H9 (cell line): ENCODE data around the gene PPM1H. TPM values are rescaled to one million over a fixed set of nuclear protein-coding genes. Genes with fewer than 3 reads are reported as not detected.

Experiments used
- DNase-seq: peaks from one replicate; pipeline ENCODE4 v3.0.0-alpha.2; 2017
- H2AFZ ChIP-seq: one replicate; pipeline ENCODE4 v1.6.1; 2013; ENCODE audit warnings: mild to moderate bottlenecking, low read length, control low read depth, moderate library complexity
- H2AK5ac ChIP-seq: 2 replicates; pipeline ENCODE4 v1.6.1; 2013; ENCODE audit warnings: low read length, control low read depth, mixed read lengths; ENCODE audit not compliant: insufficient read length
- H2BK120ac ChIP-seq: one replicate; pipeline ENCODE4 v1.6.1; 2013; ENCODE audit warnings: low read depth, mild to moderate bottlenecking, low read length, control low read depth, inconsistent platforms; ENCODE audit not compliant: poor library complexity, severe bottlenecking
- H2BK12ac ChIP-seq: 2 replicates; pipeline ENCODE4 v1.6.1; 2013; ENCODE audit warnings: low read length, control low read depth, mixed read lengths, low read depth; ENCODE audit not compliant: insufficient read length
- H2BK15ac ChIP-seq: 2 replicates; pipeline ENCODE4 v1.6.1; 2013; ENCODE audit warnings: low read depth, low read length, control low read depth
- H2BK20ac ChIP-seq: one replicate; pipeline ENCODE4 v1.6.1; 2013; ENCODE audit warnings: low read depth, mild to moderate bottlenecking, low read length, control low read depth, inconsistent platforms; ENCODE audit not compliant: poor library complexity, severe bottlenecking
- H2BK5ac ChIP-seq: 2 replicates; pipeline ENCODE4 v1.6.1; 2013; ENCODE audit warnings: low read length, control low read depth, mixed read lengths; ENCODE audit not compliant: insufficient read length
- H3K14ac ChIP-seq: 2 replicates; pipeline ENCODE4 v1.6.1; 2013; ENCODE audit warnings: low read length, control low read depth; ENCODE audit not compliant: insufficient read depth
- H3K18ac ChIP-seq: 2 replicates; pipeline ENCODE4 v1.6.1; 2013; ENCODE audit warnings: low read depth, mild to moderate bottlenecking, mixed read lengths, low read length, control low read depth; ENCODE audit not compliant: insufficient read length
- H3K23ac ChIP-seq: 2 replicates; pipeline ENCODE4 v1.6.1; 2013; ENCODE audit warnings: low read length, control low read depth, mixed read lengths, low read depth; ENCODE audit not compliant: insufficient read length
- H3K23me2 ChIP-seq: 2 replicates; pipeline ENCODE4 v1.6.1; 2013; ENCODE audit warnings: low read depth, mild to moderate bottlenecking, mixed read lengths, low read length, control low read depth; ENCODE audit not compliant: insufficient read length, poor library complexity, severe bottlenecking
- H3K27ac ChIP-seq: 2 replicates; pipeline ENCODE4 v1.5.1; 2013; ENCODE audit warnings: low read length, control low read depth, mixed read lengths, low read depth; ENCODE audit not compliant: insufficient read length
- H3K27me3 ChIP-seq: 2 replicates; pipeline ENCODE4 v1.6.1; 2013; ENCODE audit warnings: low read length, control low read depth, inconsistent platforms; ENCODE audit not compliant: insufficient read depth
- H3K4ac ChIP-seq: 2 replicates; pipeline ENCODE4 v1.6.1; 2013; ENCODE audit warnings: low read depth, mild to moderate bottlenecking, control low read depth, inconsistent platforms, low read length, moderate library complexity
- H3K4me1 ChIP-seq: 2 replicates; pipeline ENCODE4 v1.6.1; 2013; ENCODE audit warnings: low read length, control low read depth, inconsistent platforms; ENCODE audit not compliant: insufficient read depth
- H3K4me2 ChIP-seq: 2 replicates; pipeline ENCODE4 v1.6.1; 2013; ENCODE audit warnings: low read length, control low read depth, mixed read lengths; ENCODE audit not compliant: insufficient read length, insufficient read depth
- H3K56ac ChIP-seq: 2 replicates; pipeline ENCODE4 v1.6.1; 2013; ENCODE audit warnings: low read depth, mild to moderate bottlenecking, mixed read lengths, low read length, control low read depth; ENCODE audit not compliant: insufficient read length
- H3K79me1 ChIP-seq: 2 replicates; pipeline ENCODE4 v1.6.1; 2013; ENCODE audit warnings: low read depth, mild to moderate bottlenecking, moderate library complexity, low read length, control low read depth, inconsistent platforms; ENCODE audit not compliant: insufficient read depth, poor library complexity, severe bottlenecking
- H3K79me2 ChIP-seq: 2 replicates; pipeline ENCODE4 v1.6.1; 2013; ENCODE audit warnings: low read length, control low read depth, inconsistent platforms; ENCODE audit not compliant: insufficient read depth
- H3K9ac ChIP-seq: 2 replicates; pipeline ENCODE4 v1.6.1; 2013; ENCODE audit warnings: low read length, control low read depth, mixed read lengths; ENCODE audit not compliant: insufficient read length; ENCODE audit errors: extremely low read depth
- H3K9me3 ChIP-seq: one replicate; pipeline ENCODE4 v1.6.1; 2013; ENCODE audit warnings: low read depth, low read length, inconsistent platforms; ENCODE audit not compliant: control insufficient read depth
- H3T11ph ChIP-seq: one replicate; pipeline ENCODE4 v1.6.1; 2013; ENCODE audit warnings: mild to moderate bottlenecking, low read length, control low read depth, inconsistent platforms
- H4K20me1 ChIP-seq: one replicate; pipeline ENCODE4 v1.6.1; 2013; ENCODE audit not compliant: control insufficient read depth, insufficient read length, insufficient read depth
- H4K5ac ChIP-seq: 2 replicates; pipeline ENCODE4 v1.6.1; 2013; ENCODE audit warnings: low read depth, mild to moderate bottlenecking, mixed read lengths, low read length, control low read depth; ENCODE audit not compliant: insufficient read length
- H4K8ac ChIP-seq: replicated peaks from 2 replicates; pipeline ENCODE4 v1.6.1; 2013; ENCODE audit warnings: low read length, control low read depth, mixed read lengths, low read depth; ENCODE audit not compliant: insufficient read length
- H4K91ac ChIP-seq: 2 replicates; pipeline ENCODE4 v1.6.1; 2013; ENCODE audit warnings: low read depth, mild to moderate bottlenecking, moderate library complexity, mixed read lengths, low read length, control low read depth; ENCODE audit not compliant: insufficient read length
- H3K27ac Mint-ChIP-seq, 3 experiments: 2 replicates in 2 of 3; 3 replicates in 1 of 3; pipeline ENCODE4 v1.8.0; 2020 to 2021; ENCODE audit warnings: mixed read lengths in 3 of 3, mild to moderate bottlenecking in 1 of 3, moderate library complexity in 1 of 3
- H3K27me3 Mint-ChIP-seq: 2 replicates; pipeline ENCODE4 v1.8.0; 2021; ENCODE audit warnings: low read depth, mild to moderate bottlenecking, moderate library complexity, mixed read lengths
- H3K36me3 Mint-ChIP-seq, 3 experiments: 2 replicates in 2 of 3; 3 replicates in 1 of 3; pipeline ENCODE4 v1.8.0; 2020 to 2021; ENCODE audit warnings: low read depth in 3 of 3, mixed read lengths in 3 of 3; ENCODE audit not compliant: insufficient read depth in 1 of 3
- H3K4me1 Mint-ChIP-seq, 2 experiments: 2 replicates each; pipeline ENCODE4 v1.8.0; 2020; ENCODE audit warnings: mixed read lengths in 2 of 2
- H3K4me3 Mint-ChIP-seq, 2 experiments: 2 replicates in 1 of 2; 3 replicates in 1 of 2; pipeline ENCODE4 v1.8.0; 2020 to 2021; ENCODE audit warnings: mild to moderate bottlenecking in 2 of 2, mixed read lengths in 2 of 2, moderate library complexity in 1 of 2
- H3K9me3 Mint-ChIP-seq, 2 experiments: 2 replicates in 1 of 2; 3 replicates in 1 of 2; pipeline ENCODE4 v1.8.0; 2020; ENCODE audit warnings: mild to moderate bottlenecking in 2 of 2, mixed read lengths in 2 of 2, moderate library complexity in 1 of 2
- WGBS: extraction: QIAGEN DNeasy Blood & Tissue Kit; methylation state at CpG from one replicate; pipeline ENCODE4 v1.1.7; 2013; ENCODE audit warnings: missing lambda C conversion rate, low lambda C conversion rate, mixed read lengths; ENCODE audit not compliant: insufficient read length; ENCODE audit errors: extremely low coverage; 5-methylcytosine and 5-hydroxymethylcytosine counted together
- total RNA-seq: library from RNA; stranded (reverse); gene quantifications from 2 replicates; pipeline ENCODE4 v1.2.1, GENCODE V29; 2021
- TF ChIP-seq, protein P1 (sequence below): fragments of 200-600 bp; sonication (generic); conservative IDR thresholded peaks from 3 replicates; pipeline ENCODE4 v1.8.0; 2021; ENCODE audit warnings: antibody characterized with exemption, mild to moderate bottlenecking

Gene PPM1H
- total RNA-seq, 1 experiment from 2014 or later: 22.1 TPM

DNA sequence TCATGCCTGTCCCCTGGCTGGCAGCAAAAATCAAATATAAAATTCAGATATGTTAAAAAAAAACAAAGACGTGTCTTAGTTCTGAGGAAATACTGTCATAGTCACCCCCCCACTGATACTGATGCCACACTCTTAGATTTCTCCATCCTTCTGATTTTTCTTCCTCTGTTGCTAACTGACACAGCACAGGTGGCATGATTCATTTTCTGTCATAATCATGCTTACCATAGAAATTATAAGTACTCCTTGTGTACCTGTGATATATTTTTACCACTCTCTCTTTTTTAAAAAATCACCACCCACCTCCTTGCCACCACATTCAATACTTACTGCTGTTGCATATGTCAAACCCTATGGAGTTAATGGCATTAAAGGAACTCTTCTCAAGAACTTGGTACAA lies 209.2 kb downstream of the PPM1H start:
- H4K20me1 ChIP-seq: no peaks in the 10 kb centered on the region
- H3K4me1 ChIP-seq: peaks cover 22% of the 10 kb centered on the region; the same call in 1 of the 2 replicates
- no peak overlapping the region for H3K4ac ChIP-seq
- no peak overlapping the region for H2AK5ac ChIP-seq
- no peak overlapping the region for H3K18ac ChIP-seq
- Mint-ChIP-seq H3K4me1 (peaks cover 62 to 64% of the 10 kb centered on the region in 2 experiments), H3K9me3 (no peaks in the 10 kb centered on the region), H3K27ac (peak overlapping the region in 1 of 3 experiments; percentile 79; a peak in 3 of 7 replicates), H3K27me3 (no peaks in the 10 kb centered on the region), H3K36me3 (no peaks in the 10 kb centered on the region; a peak in 2 of 7 replicates), H3K4me3 (no peak overlapping the region)
- no peaks in the 10 kb centered on the region for H3K9me3 ChIP-seq
- no peak overlapping the region for H3K14ac ChIP-seq
- H4K91ac ChIP-seq: no peak overlapping the region
- no peak overlapping the region for H2BK20ac ChIP-seq
- no peak overlapping the region for H3K56ac ChIP-seq
- DNase-seq: no peak
- H3K79me2 ChIP-seq: no peaks in the 10 kb centered on the region
- H3K23me2 ChIP-seq: no peaks in the 10 kb centered on the region
- no peak overlapping the region for H2BK12ac ChIP-seq
- WGBS: no CpG with 5 or more reads among the region's 1 CpG
- no peak overlapping the region for H4K8ac ChIP-seq
- no peak overlapping the region for H2BK15ac ChIP-seq
- H4K5ac ChIP-seq: no peak overlapping the region
- no peak overlapping the region for H3K4me2 ChIP-seq
- no peak overlapping the region for H3K27ac ChIP-seq
- TF ChIP-seq, protein P1, sequence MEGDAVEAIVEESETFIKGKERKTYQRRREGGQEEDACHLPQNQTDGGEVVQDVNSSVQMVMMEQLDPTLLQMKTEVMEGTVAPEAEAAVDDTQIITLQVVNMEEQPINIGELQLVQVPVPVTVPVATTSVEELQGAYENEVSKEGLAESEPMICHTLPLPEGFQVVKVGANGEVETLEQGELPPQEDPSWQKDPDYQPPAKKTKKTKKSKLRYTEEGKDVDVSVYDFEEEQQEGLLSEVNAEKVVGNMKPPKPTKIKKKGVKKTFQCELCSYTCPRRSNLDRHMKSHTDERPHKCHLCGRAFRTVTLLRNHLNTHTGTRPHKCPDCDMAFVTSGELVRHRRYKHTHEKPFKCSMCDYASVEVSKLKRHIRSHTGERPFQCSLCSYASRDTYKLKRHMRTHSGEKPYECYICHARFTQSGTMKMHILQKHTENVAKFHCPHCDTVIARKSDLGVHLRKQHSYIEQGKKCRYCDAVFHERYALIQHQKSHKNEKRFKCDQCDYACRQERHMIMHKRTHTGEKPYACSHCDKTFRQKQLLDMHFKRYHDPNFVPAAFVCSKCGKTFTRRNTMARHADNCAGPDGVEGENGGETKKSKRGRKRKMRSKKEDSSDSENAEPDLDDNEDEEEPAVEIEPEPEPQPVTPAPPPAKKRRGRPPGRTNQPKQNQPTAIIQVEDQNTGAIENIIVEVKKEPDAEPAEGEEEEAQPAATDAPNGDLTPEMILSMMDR: no peak
- H2AFZ ChIP-seq: no peak overlapping the region
- no peaks in the 10 kb centered on the region for H3K27me3 ChIP-seq
- H2BK120ac ChIP-seq: no peak overlapping the region
- no peak overlapping the region for H2BK5ac ChIP-seq
- no peak overlapping the region for H3K9ac ChIP-seq
- H3K23ac ChIP-seq: no peak overlapping the region
- no peaks in the 10 kb centered on the region for H3K79me1 ChIP-seq
- H3T11ph ChIP-seq: no peak overlapping the region
